OCI-LY1 (cell line): ENCODE measurements around the gene ADARB2.

Experiments used
- H2AFZ ChIP-seq: fragments of 200-600 bp; sonication (generic), shearing (Covaris generic); 2 replicates; pipeline ENCODE4 v1.6.0; 2014; ENCODE audit warnings: antibody characterized with exemption, mild to moderate bottlenecking, low read length
- H3F3A ChIP-seq: fragments of 200-600 bp; sonication (generic), shearing (Covaris generic); 2 replicates; pipeline ENCODE4 v1.6.0; 2014; ENCODE audit warnings: mild to moderate bottlenecking, antibody characterized with exemption, low read length, moderate library complexity; ENCODE audit not compliant: insufficient read depth
- H3K27ac ChIP-seq: fragments of 200-600 bp; sonication (generic); 2 replicates; pipeline ENCODE4 v1.5.1; 2014; ENCODE audit warnings: low read length, mixed run types, mild to moderate bottlenecking, low read depth; ENCODE audit not compliant: poor library complexity, severe bottlenecking
- H3K27me3 ChIP-seq: fragments of 200-600 bp; sonication (generic); 2 replicates; pipeline ENCODE4 v1.6.0; 2014; ENCODE audit warnings: antibody characterized with exemption, mild to moderate bottlenecking, low read length, moderate library complexity; ENCODE audit not compliant: insufficient read depth
- H3K36me3 ChIP-seq: fragments of 200-600 bp; sonication (generic); 2 replicates; pipeline ENCODE4 v1.6.1; 2014; ENCODE audit warnings: mild to moderate bottlenecking, antibody characterized with exemption, low read length, moderate library complexity, mixed read lengths; ENCODE audit not compliant: insufficient read depth
- H3K4me1 ChIP-seq: fragments of 200-600 bp; sonication (generic); 2 replicates; pipeline ENCODE4 v1.5.1; 2014; ENCODE audit warnings: mild to moderate bottlenecking, low read length, moderate library complexity; ENCODE audit not compliant: insufficient read depth, severe bottlenecking
- H3K4me2 ChIP-seq: fragments of 200-600 bp; sonication (generic), shearing (Covaris generic); 2 replicates; pipeline ENCODE4 v1.6.1; 2014; ENCODE audit warnings: low read length
- H3K4me3 ChIP-seq: fragments of 200-600 bp; sonication (generic); 2 replicates; pipeline ENCODE4 v1.5.1; 2014; ENCODE audit warnings: low read length, low read depth, mild to moderate bottlenecking, mixed read lengths; ENCODE audit not compliant: poor library complexity, severe bottlenecking
- H3K79me2 ChIP-seq: fragments of 200-600 bp; shearing (Covaris generic); 2 replicates; pipeline ENCODE4 v1.6.1; 2016; ENCODE audit warnings: mixed run types, low read length, mixed read lengths; ENCODE audit not compliant: insufficient read depth
- H3K9ac ChIP-seq: fragments of 200-600 bp; sonication (generic), shearing (Covaris generic); 2 replicates; pipeline ENCODE4 v1.6.1; 2014; ENCODE audit warnings: mild to moderate bottlenecking, low read length, mixed read lengths
- H3K9me2 ChIP-seq: fragments of 200-600 bp; sonication (generic), shearing (Covaris generic); 2 replicates; pipeline ENCODE4 v1.6.1; 2014; ENCODE audit warnings: low read depth, mild to moderate bottlenecking, low read length, mixed read lengths
- H3K9me3 ChIP-seq: fragments of 200-600 bp; shearing (Covaris generic); 2 replicates; pipeline ENCODE4 v1.6.1; 2014; ENCODE audit warnings: low read length, mixed read lengths
- H4K20me1 ChIP-seq: fragments of 200-600 bp; sonication (generic), shearing (Covaris generic); 2 replicates; pipeline ENCODE4 v1.6.0; 2016; ENCODE audit warnings: mild to moderate bottlenecking, low read length; ENCODE audit not compliant: insufficient read depth
- CTCF ChIP-seq: fragments of 200-600 bp; sonication (generic), shearing (Covaris generic); IDR thresholded peaks from 2 replicates; pipeline ENCODE4 v1.5.1; 2017; ENCODE audit warnings: mild to moderate bottlenecking, antibody characterized with exemption, low read length, moderate library complexity, mixed read lengths
- EZH2 ChIP-seq: fragments of 200-600 bp; sonication (generic), shearing (Covaris generic); IDR thresholded peaks from 2 replicates; pipeline ENCODE4 v1.8.0; 2017; ENCODE audit warnings: borderline replicate concordance, mixed run types, mild to moderate bottlenecking, antibody characterized with exemption, low read length, moderate library complexity, mixed read lengths

ADARB2 gene

GRCh38 chr10:1203704-1204103, 533.6 kb downstream of the ADARB2 start:
- H3K4me1 ChIP-seq: no peaks in the 10 kb centered on the region
- no peak overlapping the region for H3K27ac ChIP-seq
- no peaks in the 10 kb centered on the region for H3F3A ChIP-seq
- H3K9me3 ChIP-seq: no peaks in the 10 kb centered on the region
- H3K79me2 ChIP-seq: no peaks in the 10 kb centered on the region
- H3K9me2 ChIP-seq: no peaks in the 10 kb centered on the region
- H3K4me3 ChIP-seq: no peak overlapping the region
- H3K9ac ChIP-seq: no peak overlapping the region
- H3K4me2 ChIP-seq: no peak overlapping the region
- H3K27me3 ChIP-seq: peaks cover 3% of the 10 kb centered on the region; the same call in 1 of the 2 replicates
- H4K20me1 ChIP-seq: no peaks in the 10 kb centered on the region
- no peaks in the 10 kb centered on the region for H3K36me3 ChIP-seq
- no peak for TF ChIP-seq EZH2
- no peak for TF ChIP-seq CTCF
- H2AFZ ChIP-seq: no peak overlapping the region

DNA sequence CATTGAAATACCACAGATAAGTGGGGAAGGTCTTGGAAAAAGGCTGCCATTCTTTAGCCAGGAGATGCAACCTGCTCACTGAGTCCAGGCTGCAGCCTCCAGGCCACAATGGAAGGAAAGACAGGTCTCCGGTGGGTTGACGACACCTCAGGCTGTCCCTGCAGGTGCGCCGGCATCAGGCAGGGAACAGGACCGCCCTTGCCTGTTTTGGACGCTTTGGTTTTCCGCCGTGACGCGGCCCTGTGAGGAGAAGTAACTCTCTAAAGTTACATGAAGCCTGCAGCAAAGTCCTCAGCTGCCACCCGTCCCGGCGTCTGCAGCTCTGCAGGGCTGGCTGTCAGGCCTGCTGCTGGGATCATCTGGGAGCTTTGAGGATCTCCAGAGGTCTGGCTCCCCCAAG, 534.1 kb downstream of the ADARB2 start:
- TF ChIP-seq CTCF (no peak), EZH2 (no peak)
- Histone ChIP-seq H3K36me3 (no peaks in the 10 kb centered on the region), H3F3A (no peaks in the 10 kb centered on the region), H2AFZ (no peak overlapping the region), H4K20me1 (no peaks in the 10 kb centered on the region), H3K79me2 (no peaks in the 10 kb centered on the region), H3K4me3 (no peak overlapping the region), H3K4me1 (no peaks in the 10 kb centered on the region), H3K9me2 (no peaks in the 10 kb centered on the region), H3K27me3 (peaks cover 3% of the 10 kb centered on the region; the same call in 1 of the 2 replicates), H3K4me2 (no peak overlapping the region), H3K9ac (no peak overlapping the region), H3K27ac (no peak overlapping the region), H3K9me3 (no peaks in the 10 kb centered on the region)

DNA sequence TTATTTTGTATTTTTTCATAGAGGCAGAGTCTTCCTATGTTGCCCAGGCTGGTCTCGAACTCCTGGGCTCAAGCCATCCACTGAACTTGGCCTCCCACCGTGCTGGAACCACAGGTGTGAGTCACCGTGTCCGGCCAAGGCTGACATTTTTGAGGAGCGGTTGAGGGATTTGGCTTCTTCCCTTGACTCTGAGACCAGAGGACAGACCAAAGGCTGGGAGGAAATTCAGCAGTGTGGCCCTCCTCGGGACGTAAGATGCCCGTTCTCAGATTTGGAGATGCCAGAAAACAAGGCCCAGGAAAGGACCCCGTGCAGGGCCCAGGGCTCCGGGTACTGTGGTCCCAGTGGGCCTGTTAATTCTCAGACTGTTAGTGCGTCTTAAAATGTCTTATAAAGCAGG, 535.0 kb downstream of the ADARB2 start:
- Histone ChIP-seq H3K9ac (no peak overlapping the region), H3K79me2 (no peaks in the 10 kb centered on the region), H2AFZ (no peak overlapping the region), H3K4me1 (no peaks in the 10 kb centered on the region), H3K4me2 (no peak overlapping the region), H3K36me3 (no peaks in the 10 kb centered on the region), H3K9me3 (no peaks in the 10 kb centered on the region), H3K4me3 (no peak overlapping the region), H3F3A (no peaks in the 10 kb centered on the region), H3K27me3 (peaks cover 3% of the 10 kb centered on the region; the same call in 1 of the 2 replicates), H4K20me1 (no peaks in the 10 kb centered on the region), H3K9me2 (no peaks in the 10 kb centered on the region), H3K27ac (no peak overlapping the region)
- TF ChIP-seq EZH2 (no peak), CTCF (no peak)
